HG02938 (cell line): ENCODE measurements around the gene SLC30A7.
A peak's percentile ranks its signal among the peaks of the same experiment; 100 is the strongest.

Experiments
- ATAC-seq: cut with Tn5 transposase; IDR thresholded peaks from one replicate; pipeline ENCODE4 v1.9.1; 2021; ENCODE audit warnings: mild to moderate bottlenecking, moderate library complexity; ENCODE audit not compliant: unreplicated experiment

Gene SLC30A7

DNA sequence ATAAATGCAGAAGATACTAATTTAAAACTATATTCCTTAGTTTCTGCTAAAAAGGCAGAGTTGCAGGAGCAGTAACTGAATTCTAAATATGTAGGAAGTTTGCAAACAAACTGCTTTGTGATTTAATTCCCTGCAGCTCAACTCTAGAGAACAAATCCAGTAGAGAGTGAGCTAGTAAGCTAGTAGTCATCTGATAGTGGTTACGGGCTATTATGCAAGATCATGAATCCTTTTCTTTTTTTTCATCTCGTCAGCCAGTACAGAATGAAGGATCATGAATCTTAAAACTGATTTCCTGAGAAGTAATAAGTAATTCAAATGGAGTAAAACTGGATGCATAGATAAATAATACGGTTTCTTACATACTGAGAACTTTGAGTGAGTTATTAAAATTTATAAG lies 126.4 kb downstream of the SLC30A7 start:
- ATAC-seq = no peak

GRCh38 chr1:101025283-101025656 lies 129.4 kb downstream of the SLC30A7 start:
- peak; percentile 38 for ATAC-seq

DNA sequence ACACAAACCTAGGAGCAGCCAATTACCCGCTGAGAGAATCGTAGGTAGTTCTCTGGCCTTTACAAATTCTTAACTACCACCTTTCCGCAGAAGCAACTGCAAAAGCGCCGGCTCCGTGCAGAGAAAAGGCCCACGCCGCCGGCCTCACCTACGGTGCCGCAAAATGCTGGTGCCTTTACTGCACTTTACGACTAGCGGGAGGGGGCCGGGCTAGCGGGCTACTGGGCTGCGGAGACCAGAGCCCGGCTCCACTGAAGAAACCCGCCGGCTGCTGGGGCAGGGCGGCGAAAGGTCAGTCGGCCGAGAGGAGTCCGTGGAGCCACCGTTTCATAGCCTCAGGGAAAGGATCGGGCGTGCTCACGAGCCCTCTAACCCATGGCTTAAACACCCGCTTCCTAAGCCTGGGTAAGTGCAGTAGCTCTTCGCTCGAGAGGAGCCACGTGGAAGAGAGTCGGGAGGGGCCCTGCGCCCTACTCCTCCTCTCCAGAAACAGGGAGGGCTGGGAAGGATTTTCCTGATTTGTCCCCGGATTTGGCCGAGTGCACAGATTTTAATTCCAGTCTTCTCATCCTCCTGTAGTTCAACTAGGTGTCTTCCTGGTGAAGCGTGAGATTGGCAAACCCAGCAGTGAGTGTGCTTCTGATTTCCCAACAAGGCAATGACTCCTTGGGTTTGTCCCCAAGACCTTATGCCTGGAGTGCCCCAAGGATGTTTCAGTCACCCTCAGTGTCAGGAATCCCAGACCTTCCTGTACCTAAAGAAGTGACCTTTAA lies 130.0 kb downstream of the SLC30A7 start, which contains the start of gene DPH5:
TSS of gene DPH5 (minus strand) at position 128 of the 773 bp plus-strand sequence. CDS start 341 bp downstream, outside the sequence.
- peak; percentile 90 for ATAC-seq

- no peak for ATAC-seq
Observed at GRCh38 chr1:101026430-101026788, 130.5 kb downstream of the SLC30A7 start.

DNA sequence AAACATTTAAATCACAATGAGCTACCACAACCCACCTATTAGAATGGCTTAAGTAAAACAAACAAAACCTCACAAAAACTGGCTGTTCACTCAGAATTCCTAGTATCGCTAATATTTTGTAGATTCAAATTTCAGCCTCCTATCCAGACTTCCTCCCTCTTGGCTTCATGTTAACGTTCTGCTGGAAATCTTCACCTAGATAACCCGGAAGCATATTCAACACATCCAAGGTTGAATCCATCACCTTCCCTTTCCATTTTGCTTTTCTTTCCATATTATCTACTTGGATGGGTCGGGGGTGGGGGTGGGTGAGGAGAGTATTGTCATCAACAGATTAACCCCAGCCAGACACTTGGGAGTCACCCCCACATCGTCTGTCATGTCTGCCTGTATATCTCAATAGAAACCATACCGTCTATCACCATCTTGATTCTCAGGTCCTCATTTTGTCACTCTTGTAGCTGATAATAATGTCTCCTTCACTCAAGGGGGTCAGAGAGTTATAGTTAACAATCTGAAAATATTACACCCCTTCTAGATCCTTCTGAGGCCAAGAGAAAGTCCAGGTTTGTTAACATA lies 131.4 kb downstream of the SLC30A7 start:
- ATAC-seq = no peak

GRCh38 chr1:101028466-101028865 lies 132.6 kb downstream of the SLC30A7 start:
- no peak for ATAC-seq

GRCh38 chr1:101029184-101029583 lies 133.3 kb downstream of the SLC30A7 start:
- ATAC-seq = no peak

DNA sequence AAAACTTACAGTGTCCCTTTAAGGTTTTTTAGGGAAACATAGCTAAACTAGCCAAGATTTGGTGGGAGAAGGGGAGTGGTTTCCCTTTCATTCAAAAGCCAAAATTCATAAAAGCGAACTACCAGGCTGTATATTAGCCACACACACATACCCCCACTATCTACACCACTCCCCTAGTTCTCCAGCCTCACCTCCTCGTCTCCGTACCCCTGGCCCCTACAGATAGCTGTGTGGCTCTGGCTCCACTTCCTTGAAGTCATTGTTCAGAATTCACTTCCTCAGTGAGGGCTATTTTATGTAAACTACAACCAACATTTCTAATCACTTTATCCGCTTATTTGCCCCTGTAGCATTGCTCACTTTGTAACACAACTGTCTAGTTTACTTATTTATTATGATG lies 135.0 kb downstream of the SLC30A7 start:
- no peak for ATAC-seq
